ENCODE data around the gene SLC25A43. TPM values are rescaled to one million over a fixed set of nuclear protein-coding genes. Genes with fewer than 3 reads are reported as not detected.

SLC25A43 gene
- total RNA-seq, 1 donor from 2014 or later: 0.98 TPM

Small RNAs within 50 kb of the gene (small RNA-seq; reads per million reads assigned to genes)
- gene RNU1-67P (ENCODE audit: low replicate concordance): 1.6 reads per million, percentile 83 among the genes with 10 or more reads in this experiment
- gene RNY3P16 (ENCODE audit: low replicate concordance): 0.11 reads per million

Other genes starting within 250 kb of the SLC25A43 start
- 146 TPM for gene PGRMC1, start 163.1 kb upstream of the SLC25A43 start, total RNA-seq
- 63.2 TPM for gene SLC25A5, start 69.1 kb downstream of the SLC25A43 start, total RNA-seq
- 25.1 TPM for gene STEEP1, start 166.1 kb downstream of the SLC25A43 start, total RNA-seq
- gene UBE2A, start 175.2 kb downstream of the SLC25A43 start, total RNA-seq: 27.5 TPM
- gene NKRF, start 207.1 kb downstream of the SLC25A43 start, total RNA-seq: 15.0 TPM

Measured in temporal lobe (tissue), 2 donors.